Transverse colon (tissue), 3 donors: Measurements from ENCODE around the gene ACER1.

Experiments used
- CTCF ChIP-seq, 5 experiments: fragments of 200-600 bp in 3 of 5; fragments of 450-650 bp in 2 of 5; sonication (generic) in 3 of 5; IDR thresholded peaks; 1 replicate in 2 of 5; 2 replicates in 3 of 5; pipeline ENCODE4 v1.5.1; 2016 to 2017; ENCODE audit warnings: antibody characterized with exemption in 5 of 5, inconsistent platforms in 3 of 5, mild to moderate bottlenecking in 2 of 5, moderate library complexity in 1 of 5
- EP300 ChIP-seq: sonication (generic); formaldehyde crosslinking; IDR thresholded peaks from one replicate; pipeline ENCODE4 v1.6.1; 2017; ENCODE audit warnings: antibody characterized with exemption, low read depth
- POLR2A ChIP-seq: fragments of 450-650 bp; IDR thresholded peaks from one replicate; pipeline ENCODE4 v1.6.1; 2016; ENCODE audit warnings: antibody characterized with exemption, mild to moderate bottlenecking, moderate library complexity

GRCh38 chr19:6264803-6265202 is 68.6 kb downstream of the ACER1 start:
- no peak for TF ChIP-seq CTCF (IDR thresholded peaks at IDR 0.05)
- no peak for TF ChIP-seq POLR2A
- no peak for TF ChIP-seq EP300
